Endodermal cell (in vitro differentiated cells): ENCODE measurements around the gene TANGO2. TPM values are rescaled to one million over a fixed set of nuclear protein-coding genes. Genes with fewer than 3 reads are reported as not detected.

Experiments
- DNase-seq: peaks from one replicate; pipeline ENCODE4 v3.0.0-alpha.2; 2017
- H3K27ac ChIP-seq: 2 replicates; pipeline ENCODE4 v1.5.1; 2013; ENCODE audit warnings: mild to moderate bottlenecking, low read depth, low read length, moderate library complexity
- H3K27me3 ChIP-seq: 2 replicates; pipeline ENCODE4 v1.6.1; 2013; ENCODE audit warnings: mild to moderate bottlenecking, low read length, moderate library complexity; ENCODE audit not compliant: insufficient read depth, control insufficient read depth, poor library complexity, severe bottlenecking
- H3K36me3 ChIP-seq: 2 replicates; pipeline ENCODE4 v1.7.0; 2013; ENCODE audit warnings: mild to moderate bottlenecking, low read length, moderate library complexity; ENCODE audit not compliant: control insufficient read depth, insufficient read depth
- H3K4me1 ChIP-seq: one replicate; pipeline ENCODE4 v1.7.0; 2013; ENCODE audit warnings: low read length; ENCODE audit not compliant: control insufficient read depth, insufficient read depth
- H3K4me3 ChIP-seq: 2 replicates; pipeline ENCODE4 v1.5.1; 2013; ENCODE audit warnings: mild to moderate bottlenecking, low read length, moderate library complexity
- H3K9ac ChIP-seq: 2 replicates; pipeline ENCODE4 v1.6.1; 2013; ENCODE audit warnings: mild to moderate bottlenecking, low read length, moderate library complexity; ENCODE audit not compliant: poor library complexity, severe bottlenecking; ENCODE audit errors: extremely low read depth
- H3K9me3 ChIP-seq: 2 replicates; pipeline ENCODE4 v1.6.1; 2013; ENCODE audit warnings: mild to moderate bottlenecking, low read length, moderate library complexity; ENCODE audit not compliant: control insufficient read depth
- H3K27ac Mint-ChIP-seq: 2 replicates; pipeline ENCODE4 v1.8.0; 2020; ENCODE audit warnings: mixed read lengths
- H3K27me3 Mint-ChIP-seq: 2 replicates; pipeline ENCODE4 v1.8.0; 2021; ENCODE audit warnings: mild to moderate bottlenecking, mixed read lengths; ENCODE audit not compliant: insufficient read depth
- H3K36me3 Mint-ChIP-seq: 2 replicates; pipeline ENCODE4 v1.8.0; 2020; ENCODE audit warnings: low read depth, mixed read lengths
- H3K4me1 Mint-ChIP-seq: 2 replicates; pipeline ENCODE4 v1.8.0; 2020; ENCODE audit warnings: mixed read lengths
- H3K4me3 Mint-ChIP-seq: 2 replicates; pipeline ENCODE4 v1.8.0; 2020; ENCODE audit warnings: mild to moderate bottlenecking, moderate library complexity, mixed read lengths
- H3K9me3 Mint-ChIP-seq: 2 replicates; pipeline ENCODE4 v1.8.0; 2020; ENCODE audit warnings: mild to moderate bottlenecking, mixed read lengths
- CTCF ChIP-seq: fragments of 200-600 bp; sonication (generic); conservative IDR thresholded peaks from 2 replicates; pipeline ENCODE4 v1.5.0; 2021; ENCODE audit warnings: antibody characterized with exemption, mild to moderate bottlenecking
- WGBS, 2 experiments: methylation state at CpG; one replicate each; pipeline versions ENCODE4 v1.1.5 to v1.1.7; 2013; ENCODE audit warnings: missing lambda C conversion rate in 2 of 2, mixed read lengths in 1 of 2; ENCODE audit not compliant: insufficient coverage in 1 of 2, insufficient read length in 1 of 2; 5-methylcytosine and 5-hydroxymethylcytosine counted together
- total RNA-seq, 2 donors: library from RNA; stranded (reverse); fragmentation: NEBNext Ultra II Directional in 1 of 2; extraction: Animal tissue kit (Norgen Biotek cat#: 25700) in 1 of 2; gene quantifications; 2 replicates in 1 of 2; 3 replicates in 1 of 2; pipeline ENCODE4 v1.2.1, GENCODE V29; 2021

TANGO2 gene
- total RNA-seq, 2 donors from 2014 or later: 19.9 to 21.8 TPM

GRCh38 chr22:20080776-20081654, 60.1 kb downstream of the TANGO2 start:
- no peaks in the 10 kb centered on the region for H3K27me3 ChIP-seq
- H3K27ac ChIP-seq: peak overlapping the region; percentile 93
- peak overlapping the region; percentile 95 for H3K4me3 ChIP-seq
- Mint-ChIP-seq H3K4me3 (peak overlapping the region; percentile 85), H3K4me1 (peaks cover 39% of the 10 kb centered on the region), H3K27ac (peak overlapping the region; percentile 96), H3K9me3 (no peaks in the 10 kb centered on the region), H3K36me3 (peaks cover 16% of the 10 kb centered on the region), H3K27me3 (no peaks in the 10 kb centered on the region)
- H3K9ac ChIP-seq: peak overlapping the region; percentile 90
- H3K36me3 ChIP-seq: peaks cover 10% of the 10 kb centered on the region
- H3K4me1 ChIP-seq: peaks cover 4% of the 10 kb centered on the region
- 14 to 20% methylated on average over 16 to 27 of the region's 27 CpGs for WGBS, 2 experiments
- TF ChIP-seq CTCF: no peak
- no peaks in the 10 kb centered on the region for H3K9me3 ChIP-seq
- peak; percentile 74 for DNase-seq

GRCh38 chr22:20083157-20083890, 62.4 kb downstream of the TANGO2 start:
- peak; percentile 68 for DNase-seq
- TF ChIP-seq CTCF: no peak
- peak overlapping the region; percentile 85 for H3K4me3 Mint-ChIP-seq
- Histone ChIP-seq H3K36me3 (peaks cover 33% of the 10 kb centered on the region), H3K4me1 (peaks cover 4% of the 10 kb centered on the region), H3K9me3 (no peaks in the 10 kb centered on the region), H3K27me3 (no peaks in the 10 kb centered on the region), H3K9ac (no peak overlapping the region), H3K4me3 (peak overlapping the region; percentile 30), H3K27ac (peak overlapping the region; percentile 61)
- H3K27ac Mint-ChIP-seq: peak overlapping the region; percentile 87
- peaks cover 38% of the 10 kb centered on the region for H3K36me3 Mint-ChIP-seq
- no peaks in the 10 kb centered on the region for H3K9me3 Mint-ChIP-seq
- no peaks in the 10 kb centered on the region for H3K27me3 Mint-ChIP-seq
- 88 to 95% methylated on average over 10 of the region's 10 CpGs for WGBS, 2 experiments
- peaks cover 39% of the 10 kb centered on the region for H3K4me1 Mint-ChIP-seq

- 95% methylated on average over 9 to 10 of the region's 10 CpGs for WGBS, 2 experiments
- H3K9ac ChIP-seq: no peak overlapping the region
- no peak overlapping the region for H3K27ac ChIP-seq
- Mint-ChIP-seq H3K27me3 (no peaks in the 10 kb centered on the region), H3K9me3 (no peaks in the 10 kb centered on the region), H3K36me3 (peaks cover 45% of the 10 kb centered on the region), H3K27ac (peak overlapping the region; percentile 87), H3K4me1 (peaks cover 39% of the 10 kb centered on the region), H3K4me3 (no peak overlapping the region)
- no peak for DNase-seq
- H3K36me3 ChIP-seq: peaks cover 40% of the 10 kb centered on the region
- H3K4me1 ChIP-seq: peaks cover 4% of the 10 kb centered on the region
- H3K27me3 ChIP-seq: no peaks in the 10 kb centered on the region
- TF ChIP-seq CTCF: no peak
- H3K9me3 ChIP-seq: no peaks in the 10 kb centered on the region
- H3K4me3 ChIP-seq: peak overlapping the region; percentile 30
Observed at GRCh38 chr22:20083891-20084546, 63.1 kb downstream of the TANGO2 start.
